ENCODE results near the gene SCP2D1. TPM values are rescaled to one million over a fixed set of nuclear protein-coding genes. Genes with fewer than 3 reads are reported as not detected.

SCP2D1 gene
- total and polyA plus RNA-seq, 2 of the 8 experiments (the other 6 are each of a cell fraction or from before 2014, with no cell fraction given): not detected

- no peak overlapping the region for H2BK12ac ChIP-seq (ENCODE audit: low read depth, low read length)
- no peak overlapping the region for H4K5ac ChIP-seq (ENCODE audit: insufficient read length, low read depth, low read length)
- H3K4me1 ChIP-seq (replicated peaks in 1 of 4; ENCODE audit: control insufficient read depth in 3 of 4, insufficient read depth in 4 of 4, low read length in 3 of 4): no peaks in the 10 kb centered on the region
- H2BK15ac ChIP-seq (ENCODE audit: low read length): no peak overlapping the region
- H3K23me2 ChIP-seq (ENCODE audit: low read depth, low read length): no peaks in the 10 kb centered on the region
- no peaks in the 10 kb centered on the region for H3K79me2 ChIP-seq (ENCODE audit: control insufficient read depth in 1 of 2, insufficient read depth in 2 of 2, low read length in 2 of 2)
- no peak overlapping the region for H3K23ac ChIP-seq (ENCODE audit: insufficient read length)
- no peak overlapping the region for H3K18ac ChIP-seq (ENCODE audit: extremely low read depth, low read length)
- no peak overlapping the region for H2BK20ac ChIP-seq (ENCODE audit: low read length)
- no peak overlapping the region for H3K4ac ChIP-seq (replicated peaks; ENCODE audit: insufficient read length, low read depth, low read length)
- H3K9me3 ChIP-seq (ENCODE audit: insufficient read depth in 2 of 2, low read depth in 1 of 2, low read length in 1 of 2): no peaks in the 10 kb centered on the region
- DNase-seq (ENCODE audit: low read depth in 1 of 2, low spot score in 2 of 2) (no peak), FAIRE-seq (no peak)
- no peak overlapping the region for H3K27ac ChIP-seq (ENCODE audit: low read depth, low read length)
- H3K79me1 ChIP-seq (ENCODE audit: low read depth, low read length): no peaks in the 10 kb centered on the region
- 85% methylated on average over 7 of the region's 7 CpGs; no CpG with 5 or more reads in 1 of the 2 experiments for WGBS, 2 experiments (ENCODE audit: extremely low coverage in 1 of 2, insufficient coverage in 1 of 2, insufficient read length in 1 of 2, insufficient replicate concordance in 2 of 2, low coverage in 1 of 2, low lambda C conversion rate in 2 of 2, missing lambda C conversion rate in 1 of 2)
- H2AFZ ChIP-seq (ENCODE audit: low read length): no peak overlapping the region
- H2AK5ac ChIP-seq (ENCODE audit: low read depth, low read length): no peak overlapping the region
- TF ChIP-seq BRCA1 (IDR thresholded peaks at IDR 0.05; ENCODE audit: low read depth, low read length): no peak
- no peak for TF ChIP-seq POLR2A (IDR thresholded peaks at IDR 0.05; ENCODE audit: control extremely low read depth in 1 of 2, low read depth in 2 of 2, low read length in 2 of 2)
- TF ChIP-seq SP2 (IDR thresholded peaks at IDR 0.05; ENCODE audit: low read length): no peak
- TF ChIP-seq YY1 (IDR thresholded peaks at IDR 0.05; ENCODE audit: low read depth, low read length): no peak
- H3K9ac ChIP-seq (replicated peaks in 1 of 4; ENCODE audit: extremely low read depth in 1 of 4, low read depth in 3 of 4, low read length in 3 of 4): no peak overlapping the region
- H3K36me3 ChIP-seq (ENCODE audit: control insufficient read depth in 2 of 4, insufficient read depth in 4 of 4, low read length in 3 of 4): no peaks in the 10 kb centered on the region
- no peaks in the 10 kb centered on the region for H4K20me1 ChIP-seq (replicated peaks in 1 of 2; ENCODE audit: control insufficient read depth in 1 of 2, insufficient read depth in 2 of 2, low read length in 2 of 2)
- no peak overlapping the region for H2BK120ac ChIP-seq (replicated peaks; ENCODE audit: low read depth, low read length)
- no peaks in the 10 kb centered on the region for H3K27me3 ChIP-seq (replicated peaks in 1 of 4; ENCODE audit: control insufficient read depth in 3 of 4, extremely low read depth in 1 of 4, insufficient read depth in 3 of 4, low read length in 3 of 4)
- POLR2A ChIA-PET (ENCODE audit: partially characterized antibody): no interaction called here
- no peak overlapping the region for H3K4me3 ChIP-seq (ENCODE audit: extremely low read depth in 1 of 4, insufficient read depth in 2 of 4, low read depth in 3 of 4, low read length in 4 of 4)
- no peak overlapping the region for H4K91ac ChIP-seq (replicated peaks; ENCODE audit: insufficient read length, low read length)
- CTCF ChIA-PET (ENCODE audit: partially characterized antibody): interaction anchor here (1.3 kb wide), 1 partner anchor 11 kb away, joined by 5 read pairs; the partner anchor contains the start of gene SCP2D1
- no peak overlapping the region for H3K14ac ChIP-seq (ENCODE audit: insufficient read length)
- H3K56ac ChIP-seq (replicated peaks; ENCODE audit: insufficient read length, low read depth, low read length): no peak overlapping the region
- H3K4me2 ChIP-seq (ENCODE audit: insufficient read depth in 1 of 2, low read depth in 2 of 2, low read length in 2 of 2): no peak overlapping the region
- H2BK5ac ChIP-seq (ENCODE audit: low read depth, low read length): no peak overlapping the region
- H4K8ac ChIP-seq (ENCODE audit: extremely low read depth, insufficient read depth, low read length): no peak overlapping the region
These were observed 11.5 kb upstream of the SCP2D1 start for GRCh38 chr20:18802012-18802634.
